ENCODE data around the gene TMEM54. TPM values are rescaled to one million over a fixed set of nuclear protein-coding genes. Genes with fewer than 3 reads are reported as not detected.
A peak's percentile ranks its signal among the peaks of the same experiment; 100 is the strongest.

Gene TMEM54
- total RNA-seq, 1 donor from 2014 or later, result 21.1 TPM

GRCh38 chr1:32897082-32898049, 3.8 kb downstream of the TMEM54 start:
- Mint-ChIP-seq H3K4me3 (ENCODE audit: unreplicated experiment) (no peak overlapping the region), H3K27me3 (ENCODE audit: low read depth) (peaks cover 4% of the 10 kb centered on the region), H3K9me3 (ENCODE audit: low read depth) (no peaks in the 10 kb centered on the region), H3K4me1 (ENCODE audit: low read depth) (peaks cover 23% of the 10 kb centered on the region), H3K36me3 (ENCODE audit: low read depth) (no peaks in the 10 kb centered on the region), H3K27ac (ENCODE audit: unreplicated experiment) (no peak overlapping the region)
- TF ChIP-seq, protein P1, sequence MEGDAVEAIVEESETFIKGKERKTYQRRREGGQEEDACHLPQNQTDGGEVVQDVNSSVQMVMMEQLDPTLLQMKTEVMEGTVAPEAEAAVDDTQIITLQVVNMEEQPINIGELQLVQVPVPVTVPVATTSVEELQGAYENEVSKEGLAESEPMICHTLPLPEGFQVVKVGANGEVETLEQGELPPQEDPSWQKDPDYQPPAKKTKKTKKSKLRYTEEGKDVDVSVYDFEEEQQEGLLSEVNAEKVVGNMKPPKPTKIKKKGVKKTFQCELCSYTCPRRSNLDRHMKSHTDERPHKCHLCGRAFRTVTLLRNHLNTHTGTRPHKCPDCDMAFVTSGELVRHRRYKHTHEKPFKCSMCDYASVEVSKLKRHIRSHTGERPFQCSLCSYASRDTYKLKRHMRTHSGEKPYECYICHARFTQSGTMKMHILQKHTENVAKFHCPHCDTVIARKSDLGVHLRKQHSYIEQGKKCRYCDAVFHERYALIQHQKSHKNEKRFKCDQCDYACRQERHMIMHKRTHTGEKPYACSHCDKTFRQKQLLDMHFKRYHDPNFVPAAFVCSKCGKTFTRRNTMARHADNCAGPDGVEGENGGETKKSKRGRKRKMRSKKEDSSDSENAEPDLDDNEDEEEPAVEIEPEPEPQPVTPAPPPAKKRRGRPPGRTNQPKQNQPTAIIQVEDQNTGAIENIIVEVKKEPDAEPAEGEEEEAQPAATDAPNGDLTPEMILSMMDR (IDR thresholded peaks at IDR 0.05), result no peak
- peak; percentile 28 for DNase-seq (ENCODE audit: low spot score)

DNA sequence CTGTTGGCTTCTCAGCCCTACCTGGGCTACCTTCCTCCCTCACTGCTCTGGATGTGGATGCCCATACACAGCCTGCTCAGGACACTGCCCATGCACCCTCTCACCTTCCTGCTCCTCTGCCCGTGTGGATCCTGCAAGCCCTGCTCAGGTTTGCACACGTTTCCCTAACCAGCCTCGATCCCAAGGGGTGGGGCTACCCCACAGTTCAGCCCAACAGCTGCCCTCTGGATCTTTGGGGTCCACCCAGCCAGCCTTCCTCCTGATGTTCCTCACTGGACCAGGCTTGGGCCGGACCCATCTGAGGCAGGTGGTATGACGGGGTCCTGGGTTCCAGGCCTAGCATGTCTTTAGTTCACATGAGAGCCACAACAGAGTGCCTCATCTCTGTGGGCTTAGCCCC, 4.7 kb downstream of the TMEM54 start:
- TF ChIP-seq, protein P1 (IDR thresholded peaks at IDR 0.05), result no peak
- peaks cover 10% of the 10 kb centered on the region for H3K27me3 Mint-ChIP-seq (ENCODE audit: low read depth)

GRCh38 chr1:32895325-32896215, 5.6 kb downstream of the TMEM54 start:
- H3K4me3 Mint-ChIP-seq (ENCODE audit: unreplicated experiment), result no peak overlapping the region
- no peak overlapping the region for H3K27ac Mint-ChIP-seq (ENCODE audit: unreplicated experiment)
- no peaks in the 10 kb centered on the region for H3K36me3 Mint-ChIP-seq (ENCODE audit: low read depth)
- no peaks in the 10 kb centered on the region for H3K9me3 Mint-ChIP-seq (ENCODE audit: low read depth)
- peaks cover 15% of the 10 kb centered on the region for H3K27me3 Mint-ChIP-seq (ENCODE audit: low read depth)
- H3K4me1 Mint-ChIP-seq (ENCODE audit: low read depth), result peaks cover 17% of the 10 kb centered on the region
- TF ChIP-seq, protein P1 (IDR thresholded peaks at IDR 0.05), result no peak
- peak; percentile 70 for DNase-seq (ENCODE audit: low spot score)

More for the DNA sequence above, 4.7 kb downstream of the TMEM54 start:
- DNase-seq (ENCODE audit: low spot score), result peak; percentile 56
- Mint-ChIP-seq H3K9me3 (ENCODE audit: low read depth) (no peaks in the 10 kb centered on the region), H3K4me3 (ENCODE audit: unreplicated experiment) (no peak overlapping the region), H3K27ac (ENCODE audit: unreplicated experiment) (no peak overlapping the region), H3K4me1 (ENCODE audit: low read depth) (peaks cover 20% of the 10 kb centered on the region), H3K36me3 (ENCODE audit: low read depth) (no peaks in the 10 kb centered on the region)

GRCh38 chr1:32894681-32895080, 6.5 kb downstream of the TMEM54 start:
- no peak overlapping the region for H3K27ac Mint-ChIP-seq (ENCODE audit: unreplicated experiment)

More at GRCh38 chr1:32894681-32895080, 6.5 kb downstream of the TMEM54 start:
- TF ChIP-seq, protein P1 (IDR thresholded peaks at IDR 0.05), result no peak
- no peak overlapping the region for H3K4me3 Mint-ChIP-seq (ENCODE audit: unreplicated experiment)
- DNase-seq (ENCODE audit: low spot score), result peak; percentile 63
- peaks cover 14% of the 10 kb centered on the region for H3K4me1 Mint-ChIP-seq (ENCODE audit: low read depth)
- peaks cover 19% of the 10 kb centered on the region for H3K27me3 Mint-ChIP-seq (ENCODE audit: low read depth)
- no peaks in the 10 kb centered on the region for H3K36me3 Mint-ChIP-seq (ENCODE audit: low read depth)
- no peaks in the 10 kb centered on the region for H3K9me3 Mint-ChIP-seq (ENCODE audit: low read depth)
